Measurements from ENCODE around the gene OR52K2. TPM values are rescaled to one million over a fixed set of nuclear protein-coding genes. Genes with fewer than 3 reads are reported as not detected.
"Not testable (repeated sequence)": the region's sequence is repeated elsewhere in the genome, so short reads cannot be mapped to it uniquely, and the experiment has no call there.

Gene OR52K2
- total RNA-seq, 1 donor from 2014 or later: not detected

DNA sequence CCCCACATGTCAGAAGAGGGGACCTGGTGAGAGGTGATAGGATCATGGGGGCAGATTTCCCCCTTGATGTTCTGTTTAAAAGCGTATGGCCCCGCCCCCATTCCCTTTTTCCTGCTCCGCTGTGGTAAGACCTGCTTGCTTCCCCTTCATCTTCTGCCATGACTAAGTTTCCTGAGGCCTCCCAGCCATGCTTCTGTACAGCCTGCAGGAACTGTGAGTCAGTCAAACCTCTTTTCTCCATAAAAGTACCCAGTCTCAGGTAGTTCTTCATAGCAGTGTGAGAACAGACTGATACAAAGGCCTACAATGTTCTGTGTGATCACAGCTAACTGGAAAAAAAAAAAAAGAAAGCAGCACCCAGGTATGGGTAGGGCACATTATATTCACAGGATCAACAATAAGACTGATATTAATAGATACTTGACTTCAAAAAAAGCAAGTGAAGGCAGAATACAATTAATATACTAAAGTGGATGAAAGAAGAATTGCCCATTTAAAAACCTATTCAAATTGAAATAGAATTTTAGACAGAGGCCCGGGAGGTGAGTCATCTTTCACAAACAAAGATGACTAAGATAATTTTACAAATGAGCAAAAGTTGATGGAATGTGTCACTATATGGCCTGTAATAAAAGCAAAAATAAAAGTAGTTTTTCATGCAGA, 31.6 kb downstream of the OR52K2 start:
- DNase-seq (ENCODE audit: low spot score): no peak

DNA sequence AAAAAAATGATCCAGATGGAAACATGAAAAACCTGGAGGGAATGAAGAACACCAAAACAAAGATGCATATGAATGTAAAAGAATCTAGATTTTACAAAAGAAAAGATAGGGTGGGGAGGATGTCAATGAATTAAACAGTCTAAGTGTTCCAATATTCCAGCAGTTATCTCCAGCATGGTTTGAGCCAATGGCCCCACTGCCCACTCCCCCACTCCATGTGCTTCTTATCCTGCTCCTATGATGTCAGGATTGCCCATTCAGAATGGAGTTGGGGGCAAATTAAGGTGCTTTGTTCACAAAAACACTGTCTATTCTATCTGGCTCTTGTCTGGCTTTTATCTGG, 32.1 kb downstream of the OR52K2 start:
- no peak for DNase-seq (ENCODE audit: low spot score)

DNA sequence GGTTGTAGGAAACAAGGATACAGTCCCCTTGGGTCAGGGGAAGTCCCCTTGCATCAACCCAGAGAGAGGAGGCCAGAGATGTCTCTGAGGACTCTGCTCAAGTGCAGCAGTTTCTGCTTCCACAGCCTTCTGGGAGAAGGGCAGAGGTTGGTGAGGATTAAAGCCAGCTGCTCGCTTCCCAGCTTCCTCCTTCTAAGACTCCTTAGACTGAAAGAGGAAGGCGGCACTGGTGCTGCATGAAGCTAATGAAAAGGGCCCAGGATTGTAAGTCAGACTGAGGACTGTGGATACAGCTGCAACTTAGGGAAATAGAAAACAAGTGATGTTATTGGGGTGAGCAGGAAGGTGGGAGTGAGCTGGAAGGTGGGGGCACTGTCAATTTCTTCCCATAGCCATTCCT, 33.4 kb downstream of the OR52K2 start, which contains the start of gene OR52K1:
Gene OR52K1 (plus strand): TSS at position 202 of the 400 bp plus-strand sequence. CDS start 6,255 bp downstream, outside the sequence.
- DNase-seq (ENCODE audit: low spot score): no peak

DNA sequence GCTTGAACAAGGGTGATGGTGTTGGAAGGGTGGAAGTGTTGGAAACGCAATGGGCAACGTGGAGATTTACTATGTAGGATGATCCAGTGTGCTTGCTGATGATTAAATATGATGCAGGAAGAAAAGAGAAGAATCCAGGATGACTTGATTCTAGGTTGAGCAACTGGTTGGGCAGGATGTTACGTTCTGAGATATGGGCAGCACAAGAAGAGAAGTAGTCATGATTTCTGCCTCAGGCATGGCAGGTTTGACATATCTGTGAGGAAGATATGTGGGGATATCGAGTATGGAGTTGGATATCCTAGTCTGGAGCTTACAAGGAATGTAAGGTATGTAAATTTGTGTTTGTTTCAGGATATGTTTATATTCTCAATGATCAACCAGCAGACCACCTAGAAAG, 35.2 kb downstream of the OR52K2 start:
- no peak for DNase-seq (ENCODE audit: low spot score)

DNA sequence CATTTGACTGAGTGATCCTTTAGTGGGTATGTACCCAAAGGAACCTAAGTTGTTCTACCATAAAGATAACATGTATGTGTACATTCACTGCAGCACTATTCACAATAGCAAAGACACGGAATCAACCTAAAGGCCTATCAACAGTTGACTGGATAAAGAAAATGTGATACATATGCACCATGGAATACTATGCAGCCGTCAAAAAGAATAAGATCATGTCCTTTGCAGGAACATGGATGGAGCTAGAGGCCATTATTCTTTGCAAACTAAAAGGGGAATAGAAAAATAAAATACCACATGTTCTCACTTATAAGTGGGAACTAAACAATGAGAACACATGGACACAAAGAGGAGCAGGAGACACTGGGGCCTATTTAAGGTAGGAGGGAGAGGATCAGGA, 42.3 kb downstream of the OR52K2 start:
- not testable (repeated sequence) for DNase-seq (ENCODE audit: low spot score)

DNA sequence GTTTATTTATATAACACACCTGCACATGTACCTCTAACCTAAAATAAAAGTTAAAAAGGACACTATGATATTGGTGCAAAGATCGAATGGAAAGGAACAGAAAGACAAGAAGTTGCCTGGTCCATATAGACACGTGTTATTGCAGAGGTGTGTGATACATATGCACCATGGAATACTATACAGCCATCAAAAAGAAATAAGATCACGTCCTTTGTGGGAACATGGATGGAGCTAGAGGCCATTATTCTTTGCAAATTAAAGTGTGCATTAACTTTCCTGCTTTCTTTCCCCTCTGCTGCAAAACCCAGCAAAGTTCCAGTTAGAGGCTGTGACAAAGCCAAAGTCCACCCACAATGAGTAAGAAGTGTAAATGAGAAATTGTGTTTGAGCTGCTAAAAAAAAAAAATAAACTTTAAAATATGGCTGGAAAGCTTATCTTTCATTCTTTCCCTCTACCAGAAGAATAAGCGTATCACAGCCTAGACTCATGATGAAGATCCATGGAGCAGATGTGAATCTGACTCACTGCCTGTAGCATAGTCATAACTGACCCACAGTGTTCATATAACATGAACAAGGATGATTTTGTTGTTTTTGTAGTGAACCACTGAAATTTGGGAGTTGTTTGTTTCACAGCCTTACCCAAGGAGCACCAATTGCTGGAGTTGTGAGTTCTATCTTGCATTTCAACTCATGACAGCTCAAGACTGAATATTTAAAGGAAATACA, 42.9 kb downstream of the OR52K2 start:
- DNase-seq (ENCODE audit: low spot score): no peak

DNA sequence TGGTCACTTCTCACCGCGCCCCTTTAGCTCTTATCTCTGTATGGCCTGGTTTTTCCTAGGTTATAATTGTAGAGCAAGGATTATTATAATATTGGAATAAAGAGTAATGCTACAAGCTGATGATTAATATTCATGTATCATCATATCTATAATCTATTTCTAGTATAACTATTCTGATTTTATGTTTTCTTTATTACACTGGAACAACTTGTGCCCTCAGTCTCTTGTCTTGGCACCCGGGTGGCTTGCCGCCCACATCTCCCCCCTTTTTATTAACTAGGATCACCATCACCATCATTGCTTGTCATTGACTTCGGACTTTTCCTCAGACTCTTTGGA, 44.4 kb downstream of the OR52K2 start:
- no peak for DNase-seq (ENCODE audit: low spot score)

DNA sequence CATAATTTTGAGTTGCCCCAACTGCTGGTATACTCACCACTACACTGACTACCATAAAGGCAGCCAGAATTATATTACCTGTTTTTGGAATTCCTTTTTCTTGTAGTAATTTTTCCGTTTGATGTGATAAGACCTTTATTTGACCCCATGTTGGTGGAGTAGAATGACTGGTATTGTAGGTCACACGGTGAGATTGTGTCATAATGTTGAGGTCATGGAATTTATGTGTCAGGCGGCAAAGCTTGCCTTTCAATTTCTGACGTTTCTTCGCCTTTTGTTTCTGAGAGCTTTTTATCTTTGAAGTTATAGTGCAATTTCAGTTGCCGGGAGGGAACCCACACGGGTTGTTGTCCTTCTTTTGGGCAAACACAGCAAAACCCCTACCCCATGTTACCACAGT, 46.4 kb downstream of the OR52K2 start:
- no peak for DNase-seq (ENCODE audit: low spot score)

DNA sequence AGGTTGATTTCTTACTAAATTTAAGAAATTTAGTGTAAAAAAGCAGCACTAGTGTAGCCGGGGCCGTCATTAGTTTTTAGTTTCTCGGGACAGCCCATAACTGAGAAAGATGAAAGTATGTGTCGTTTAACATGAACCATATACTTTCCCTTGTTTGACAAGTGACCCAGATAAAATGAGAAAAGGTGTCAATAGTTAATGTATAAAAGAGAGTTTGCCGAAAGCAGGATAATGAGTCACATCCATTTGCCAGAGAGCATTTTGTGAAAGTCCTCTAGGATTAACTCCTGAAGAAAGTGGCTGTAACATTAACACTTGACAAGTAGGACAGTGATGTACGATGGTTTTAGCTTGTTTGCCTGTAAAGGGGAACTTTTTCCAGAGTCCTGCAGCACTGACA, 46.9 kb downstream of the OR52K2 start:
- no peak for DNase-seq (ENCODE audit: low spot score)

DNA sequence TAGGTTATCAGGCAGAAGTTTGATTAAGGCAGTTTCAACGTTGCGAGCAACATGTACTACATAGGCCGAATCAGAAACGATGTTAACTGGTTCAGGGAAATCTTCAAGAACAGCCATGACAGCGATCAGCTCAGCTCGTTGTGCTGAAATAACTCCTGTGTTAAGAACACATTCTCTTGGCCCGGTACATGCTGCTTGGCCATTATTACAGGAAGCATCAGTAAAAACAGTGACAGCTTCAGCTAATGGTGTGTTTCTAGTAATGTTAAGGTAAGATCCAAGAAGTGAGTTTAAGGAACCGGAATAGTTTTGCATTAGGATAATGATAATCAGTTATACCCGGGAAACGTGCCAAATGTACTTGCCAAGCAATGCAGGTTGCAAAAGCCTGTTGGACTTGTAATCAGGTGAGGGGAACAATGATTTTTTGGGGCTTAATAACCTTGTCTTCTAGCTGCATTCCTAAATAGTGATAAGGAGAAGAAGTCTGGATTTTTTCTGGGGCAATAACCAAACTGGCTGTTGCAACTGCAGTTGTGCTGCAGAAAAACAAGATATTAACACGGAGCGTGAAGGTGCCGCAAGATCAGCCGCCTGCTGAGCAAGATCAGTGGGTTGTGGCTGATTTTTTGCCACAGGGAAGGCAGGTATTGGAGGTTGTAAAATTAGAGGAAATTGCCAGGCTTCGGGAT, 47.6 kb downstream of the OR52K2 start:
- no peak for DNase-seq (ENCODE audit: low spot score)

Other genes with a start within 250 kb of the OR52K2 start
- gene OR52B4, start 80.9 kb upstream of the OR52K2 start, total RNA-seq: not detected
- 21.7 TPM for gene TRIM21, start 55.6 kb upstream of the OR52K2 start, total RNA-seq
- 0.06 TPM for gene OR52K1, start 33.4 kb downstream of the OR52K2 start, total RNA-seq
- not detected for gene OR52M1, start 95.9 kb downstream of the OR52K2 start, total RNA-seq
- gene OR52I2, start 132.4 kb downstream of the OR52K2 start, total RNA-seq: not detected
- not detected for gene OR52I1, start 144.7 kb downstream of the OR52K2 start, total RNA-seq
- gene TRIM68, start 158.9 kb downstream of the OR52K2 start, total RNA-seq: 24.6 TPM
- not detected for gene OR51D1, start 188.2 kb downstream of the OR52K2 start, total RNA-seq
- 0.37 TPM for gene OR51E1, start 194.7 kb downstream of the OR52K2 start, total RNA-seq
- 0.63 TPM for gene OR51E2, start 248.6 kb downstream of the OR52K2 start, total RNA-seq

All from mucosa of gallbladder (tissue), 1 donor.